ENCODE measurements around the gene MGLL. TPM values are rescaled to one million over a fixed set of nuclear protein-coding genes. Genes with fewer than 3 reads are reported as not detected.

The MGLL gene
- total and polyA plus RNA-seq, 8 donors: 8.6 to 318 (median 16.0) TPM

DNA sequence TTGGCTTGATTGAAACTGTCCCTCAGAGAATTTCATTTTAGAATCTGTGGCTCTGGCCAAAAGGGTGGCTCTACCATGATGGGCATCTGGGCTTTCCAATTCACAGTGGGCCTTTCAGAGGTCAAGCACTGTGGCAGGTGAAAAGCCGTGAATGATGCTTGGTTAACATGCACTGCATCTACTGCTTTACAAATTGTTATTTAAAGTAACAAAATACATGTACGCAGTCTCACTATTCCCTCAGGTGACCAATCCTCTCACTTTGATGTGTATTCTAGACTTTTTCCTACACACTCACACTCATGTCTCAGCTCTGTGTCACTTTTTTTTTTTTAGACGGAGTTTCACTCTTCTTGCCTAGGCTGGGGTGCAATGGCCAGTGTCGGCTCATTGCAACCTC lies 70.5 kb downstream of the MGLL start:
- TF ChIP-seq, protein P1, sequence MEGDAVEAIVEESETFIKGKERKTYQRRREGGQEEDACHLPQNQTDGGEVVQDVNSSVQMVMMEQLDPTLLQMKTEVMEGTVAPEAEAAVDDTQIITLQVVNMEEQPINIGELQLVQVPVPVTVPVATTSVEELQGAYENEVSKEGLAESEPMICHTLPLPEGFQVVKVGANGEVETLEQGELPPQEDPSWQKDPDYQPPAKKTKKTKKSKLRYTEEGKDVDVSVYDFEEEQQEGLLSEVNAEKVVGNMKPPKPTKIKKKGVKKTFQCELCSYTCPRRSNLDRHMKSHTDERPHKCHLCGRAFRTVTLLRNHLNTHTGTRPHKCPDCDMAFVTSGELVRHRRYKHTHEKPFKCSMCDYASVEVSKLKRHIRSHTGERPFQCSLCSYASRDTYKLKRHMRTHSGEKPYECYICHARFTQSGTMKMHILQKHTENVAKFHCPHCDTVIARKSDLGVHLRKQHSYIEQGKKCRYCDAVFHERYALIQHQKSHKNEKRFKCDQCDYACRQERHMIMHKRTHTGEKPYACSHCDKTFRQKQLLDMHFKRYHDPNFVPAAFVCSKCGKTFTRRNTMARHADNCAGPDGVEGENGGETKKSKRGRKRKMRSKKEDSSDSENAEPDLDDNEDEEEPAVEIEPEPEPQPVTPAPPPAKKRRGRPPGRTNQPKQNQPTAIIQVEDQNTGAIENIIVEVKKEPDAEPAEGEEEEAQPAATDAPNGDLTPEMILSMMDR (IDR thresholded peaks at IDR 0.05): no peak
- ATAC-seq: no peak

DNA sequence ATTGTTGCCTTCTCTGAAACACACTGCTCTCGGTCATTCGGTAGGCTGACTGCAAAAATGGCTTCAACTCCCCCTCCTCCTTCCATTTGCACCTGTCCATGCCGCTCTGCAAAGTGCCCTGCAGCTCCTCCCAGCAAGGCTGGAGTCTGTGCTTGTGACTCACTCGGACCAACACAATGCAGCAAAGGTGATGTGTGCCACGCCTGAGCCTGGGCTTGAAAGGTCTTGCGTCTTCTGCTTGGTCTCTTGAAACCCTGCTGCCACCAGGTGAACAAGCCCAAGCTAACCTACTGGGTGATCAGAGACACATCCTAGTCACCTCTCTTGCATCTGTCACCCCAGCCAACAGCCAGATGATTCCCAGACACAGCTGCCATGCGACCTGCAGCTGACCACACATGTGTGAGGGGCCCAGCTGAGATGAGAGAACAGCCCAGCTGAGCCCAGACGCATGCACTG lies 71.1 kb downstream of the MGLL start:
- intact Hi-C loops (cut with DNase I): no loop called here
- DNase-seq (no peak), ATAC-seq (no peak)
- no peaks in the 10 kb centered on the region for H3K27me3 ChIP-seq
- TF ChIP-seq, protein P1 (IDR thresholded peaks at IDR 0.05): no peak
- no peak overlapping the region for H3K4me3 ChIP-seq
- H3K4me1 ChIP-seq: peaks cover 6 to 69% of the 10 kb centered on the region in 2 donors
- H3K36me3 ChIP-seq: peaks cover 0 to 12% of the 10 kb centered on the region in 2 donors
- H3K27ac ChIP-seq: no peak overlapping the region
- no peaks in the 10 kb centered on the region for H3K9me3 ChIP-seq

More for the DNA sequence above, 70.5 kb downstream of the MGLL start:
- Histone ChIP-seq H3K9me3 (no peaks in the 10 kb centered on the region), H3K36me3 (peaks cover 0 to 12% of the 10 kb centered on the region in 2 donors), H3K4me1 (peaks cover 6 to 66% of the 10 kb centered on the region in 2 donors), H3K27ac (no peak overlapping the region), H3K4me3 (no peak overlapping the region), H3K27me3 (no peaks in the 10 kb centered on the region)
- no peak for DNase-seq
- intact Hi-C loops (cut with DNase I): no loop called here

DNA sequence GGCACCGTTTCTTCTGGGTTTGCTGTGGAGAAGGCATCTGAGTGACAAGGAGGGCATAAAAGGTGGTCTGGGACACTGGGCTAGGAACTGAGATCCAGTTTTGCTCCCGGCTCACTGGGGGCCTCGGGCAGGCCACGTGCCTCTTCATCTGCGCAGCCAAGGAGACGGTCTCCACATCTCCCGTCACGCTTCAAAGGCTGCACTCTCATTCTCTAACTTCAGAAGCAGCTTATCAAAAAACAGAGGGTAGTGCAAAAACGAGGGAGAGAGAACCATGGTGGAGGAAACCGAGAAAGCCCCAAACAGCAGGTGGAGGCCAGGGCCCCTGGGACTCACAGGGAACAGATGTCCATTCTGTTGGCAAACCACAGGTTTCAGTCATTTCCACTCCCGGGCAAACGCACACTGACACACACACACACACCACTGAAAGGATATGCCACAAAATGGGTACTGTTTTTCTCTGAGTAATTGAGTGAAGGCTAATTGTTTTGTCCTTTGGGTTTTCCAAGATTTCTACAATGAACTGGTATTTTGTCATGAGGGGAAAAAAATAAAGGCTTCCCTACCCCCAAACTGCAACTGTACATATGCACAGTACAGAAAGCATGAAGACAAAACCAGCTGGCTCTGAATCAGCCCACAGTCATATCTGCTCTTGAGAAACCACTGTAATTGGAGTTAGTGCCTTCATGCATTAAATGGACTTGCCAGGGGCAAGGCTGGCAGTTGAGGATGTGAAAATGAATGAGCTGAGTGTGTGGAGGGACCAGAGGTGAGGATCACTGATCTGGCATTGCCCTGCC lies 71.9 kb downstream of the MGLL start:
- TF ChIP-seq, protein P1 (IDR thresholded peaks at IDR 0.05): no peak
- H3K36me3 ChIP-seq: peaks cover 0 to 12% of the 10 kb centered on the region in 2 donors
- intact Hi-C loops (cut with DNase I): no loop called here
- peak overlapping the region in 1 of 2 donors; percentile 41 for H3K27ac ChIP-seq
- H3K9me3 ChIP-seq: no peaks in the 10 kb centered on the region
- DNase-seq (no peak), ATAC-seq (no peak)
- H3K4me1 ChIP-seq: peaks cover 6 to 69% of the 10 kb centered on the region in 2 donors
- no peaks in the 10 kb centered on the region for H3K27me3 ChIP-seq
- H3K4me3 ChIP-seq: no peak overlapping the region

DNA sequence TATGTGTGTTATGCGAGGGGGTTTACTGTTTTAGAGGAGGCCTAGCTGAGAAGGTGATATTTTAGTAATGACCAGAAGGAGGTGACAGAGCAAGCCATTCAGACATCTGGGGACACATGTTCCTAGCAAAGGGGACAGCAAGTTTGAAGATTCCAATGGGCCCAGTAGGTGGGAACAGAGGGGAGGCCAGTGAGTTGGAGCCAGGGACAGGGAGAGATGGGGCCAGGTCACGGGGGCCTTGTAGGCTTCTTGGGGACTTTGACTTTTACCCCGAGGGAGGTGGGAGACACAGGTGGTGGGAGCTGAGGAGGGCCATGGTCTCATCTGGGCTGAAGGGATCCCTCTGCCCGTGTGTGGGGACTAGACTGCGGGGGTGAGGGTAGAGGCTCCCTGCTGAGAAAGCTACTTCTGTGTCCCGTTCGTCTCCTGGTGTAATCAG lies 72.5 kb downstream of the MGLL start:
- Histone ChIP-seq H3K4me1 (peaks cover 6 to 67% of the 10 kb centered on the region in 2 donors), H3K27ac (peak overlapping the region; percentile 41 to 80)
- TF ChIP-seq, protein P1 (IDR thresholded peaks at IDR 0.05): no peak

DNA sequence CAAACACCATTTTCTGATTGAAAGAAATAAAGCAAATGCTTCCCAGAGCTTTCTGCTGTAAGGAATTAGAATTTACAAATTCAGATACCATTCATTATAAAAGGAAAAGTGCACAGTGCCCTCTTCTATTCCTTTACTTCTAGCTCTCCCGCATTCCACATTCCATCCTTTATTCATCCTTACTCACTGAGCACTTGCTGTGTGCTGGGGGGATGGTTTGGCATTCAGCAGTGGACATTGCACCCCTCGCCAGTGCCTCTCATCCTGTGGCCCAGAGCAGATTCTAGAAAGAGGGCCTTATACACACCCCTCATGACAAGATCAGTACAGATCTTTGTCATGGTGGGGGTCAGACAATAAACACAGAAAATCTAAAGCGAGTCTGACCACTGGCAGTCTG lies 73.0 kb downstream of the MGLL start:
- intact Hi-C loops (cut with DNase I): no loop called here
- Histone ChIP-seq H3K36me3 (peaks cover 0 to 6% of the 10 kb centered on the region in 2 donors), H3K9me3 (no peaks in the 10 kb centered on the region), H3K4me3 (no peak overlapping the region), H3K27me3 (no peaks in the 10 kb centered on the region), H3K27ac (peak overlapping the region; percentile 55 to 80), H3K4me1 (peaks cover 6 to 67% of the 10 kb centered on the region in 2 donors)
- ATAC-seq: no peak
- no peak for DNase-seq
- TF ChIP-seq, protein P1 (IDR thresholded peaks at IDR 0.05): no peak

More for the DNA sequence above, 72.5 kb downstream of the MGLL start:
- Histone ChIP-seq H3K4me3 (no peak overlapping the region), H3K9me3 (no peaks in the 10 kb centered on the region), H3K27me3 (no peaks in the 10 kb centered on the region), H3K36me3 (peaks cover 0 to 10% of the 10 kb centered on the region in 2 donors)
- intact Hi-C loops (cut with DNase I): no loop called here
- ATAC-seq: no peak
- DNase-seq: no peak
